Mesenchymal stem cell (in vitro differentiated cells and primary cell): ENCODE measurements around the gene PSPN.
"Not testable (repeated sequence)": the region's sequence is repeated elsewhere in the genome, so short reads cannot be mapped to it uniquely, and the experiment has no call there.

Source experiments
- DNase-seq: peaks from one replicate; pipeline ENCODE4 v3.0.0-alpha.2; 2013
- H2AFZ ChIP-seq: one replicate; pipeline ENCODE4 v1.6.1; 2013; ENCODE audit warnings: low read depth, mild to moderate bottlenecking, control low read depth, inconsistent platforms, low read length, moderate library complexity
- H2AK5ac ChIP-seq: 2 replicates; pipeline ENCODE4 v1.6.1; 2013; ENCODE audit warnings: low read length, moderate library complexity, mild to moderate bottlenecking, inconsistent platforms; ENCODE audit not compliant: severe bottlenecking
- H2BK120ac ChIP-seq: one replicate; pipeline ENCODE4 v1.6.1; 2013; ENCODE audit warnings: low read depth, mild to moderate bottlenecking, inconsistent platforms, low read length, moderate library complexity
- H2BK12ac ChIP-seq, 2 experiments: one replicate each; pipeline ENCODE4 v1.6.1; 2013; ENCODE audit warnings: inconsistent platforms in 2 of 2, low read length in 2 of 2, mild to moderate bottlenecking in 2 of 2, moderate library complexity in 2 of 2, control low read depth in 1 of 2
- H2BK15ac ChIP-seq: one replicate; pipeline ENCODE4 v1.6.1; 2013; ENCODE audit warnings: mild to moderate bottlenecking, low read depth, inconsistent platforms; ENCODE audit not compliant: poor library complexity, severe bottlenecking
- H2BK5ac ChIP-seq: 2 replicates; pipeline ENCODE4 v1.6.1; 2013; ENCODE audit warnings: low read depth, mild to moderate bottlenecking, low read length, control low read depth, inconsistent platforms; ENCODE audit not compliant: poor library complexity, severe bottlenecking
- H3K14ac ChIP-seq, 2 experiments: one replicate each; pipeline ENCODE4 v1.6.1; 2013; ENCODE audit warnings: inconsistent platforms in 2 of 2, low read length in 2 of 2, control low read depth in 1 of 2, mild to moderate bottlenecking in 1 of 2, moderate library complexity in 1 of 2
- H3K18ac ChIP-seq, 2 experiments: one replicate each; pipeline ENCODE4 v1.6.1; 2013; ENCODE audit warnings: inconsistent platforms in 2 of 2, low read length in 2 of 2, control low read depth in 1 of 2, low read depth in 1 of 2, mild to moderate bottlenecking in 1 of 2
- H3K23ac ChIP-seq, 2 experiments: one replicate each; pipeline ENCODE4 v1.6.1; 2013; ENCODE audit warnings: inconsistent platforms in 2 of 2, low read length in 2 of 2, mild to moderate bottlenecking in 2 of 2, moderate library complexity in 2 of 2, control low read depth in 1 of 2
- H3K27ac ChIP-seq: 2 replicates; pipeline ENCODE4 v1.5.1; 2013; ENCODE audit warnings: mild to moderate bottlenecking, moderate library complexity, low read length, control low read depth, inconsistent platforms; ENCODE audit not compliant: poor library complexity, severe bottlenecking
- H3K27me3 ChIP-seq, 2 experiments: 2 replicates each; pipeline versions ENCODE4 v1.6.1 to v1.7.0; 2013; ENCODE audit warnings: low read length in 2 of 2, mild to moderate bottlenecking in 2 of 2, moderate library complexity in 2 of 2, control low read depth in 1 of 2, inconsistent platforms in 1 of 2; ENCODE audit not compliant: control insufficient read depth in 1 of 2, insufficient read depth in 1 of 2
- H3K36me3 ChIP-seq, 2 experiments: 2 replicates each; pipeline versions ENCODE4 v1.6.1 to v1.7.0; 2013; ENCODE audit warnings: low read length in 2 of 2, control low read depth in 1 of 2, inconsistent platforms in 1 of 2, low read depth in 1 of 2, mild to moderate bottlenecking in 1 of 2; ENCODE audit not compliant: insufficient read depth in 2 of 2, control insufficient read depth in 1 of 2
- H3K4ac ChIP-seq, 2 experiments: one replicate each; pipeline ENCODE4 v1.6.1; 2013; ENCODE audit warnings: inconsistent platforms in 2 of 2, low read length in 2 of 2, mild to moderate bottlenecking in 2 of 2, moderate library complexity in 2 of 2, control low read depth in 1 of 2, low read depth in 1 of 2
- H3K4me1 ChIP-seq: 2 replicates; pipeline ENCODE4 v1.6.1; 2013; ENCODE audit warnings: low read depth, low read length, control low read depth; ENCODE audit not compliant: control insufficient read depth, insufficient read depth
- H3K4me2 ChIP-seq: 2 replicates; pipeline ENCODE4 v1.6.1; 2013; ENCODE audit warnings: low read length, mild to moderate bottlenecking, inconsistent platforms; ENCODE audit not compliant: poor library complexity, severe bottlenecking
- H3K4me3 ChIP-seq, 2 experiments: 2 replicates each; pipeline versions ENCODE4 v1.5.1 to v1.7.0; 2013; ENCODE audit warnings: low read length in 2 of 2, mild to moderate bottlenecking in 2 of 2, control low read depth in 1 of 2, low read depth in 1 of 2; ENCODE audit not compliant: insufficient read depth in 1 of 2
- H3K79me1 ChIP-seq: replicated peaks from 2 replicates; pipeline ENCODE4 v1.6.1; 2013; ENCODE audit warnings: mild to moderate bottlenecking, control low read depth, low read length, inconsistent platforms; ENCODE audit not compliant: poor library complexity, severe bottlenecking
- H3K9ac ChIP-seq: 2 replicates; pipeline ENCODE4 v1.7.0; 2013; ENCODE audit warnings: mild to moderate bottlenecking, low read length, moderate library complexity
- H3K9me3 ChIP-seq: 2 replicates; pipeline ENCODE4 v1.7.0; 2013; ENCODE audit warnings: mild to moderate bottlenecking, low read length; ENCODE audit not compliant: control insufficient read depth
- H4K8ac ChIP-seq: one replicate; pipeline ENCODE4 v1.6.1; 2013; ENCODE audit warnings: inconsistent platforms, mild to moderate bottlenecking, low read length, moderate library complexity
- H4K91ac ChIP-seq: one replicate; pipeline ENCODE4 v1.6.1; 2013; ENCODE audit warnings: mild to moderate bottlenecking, low read length, inconsistent platforms
- WGBS: methylation state at CpG from one replicate; pipeline ENCODE4 v1.1.7; 2013; ENCODE audit warnings: mixed read lengths; 5-methylcytosine and 5-hydroxymethylcytosine counted together

The PSPN gene

GRCh38 chr19:6352381-6353165 lies 23.2 kb downstream of the PSPN start:
- Histone ChIP-seq H2BK12ac (no peak overlapping the region), H3K4me1 (no peaks in the 10 kb centered on the region), H4K8ac (no peak overlapping the region), H3K4me3 (no peak overlapping the region), H3K14ac (no peak overlapping the region), H3K9me3 (no peaks in the 10 kb centered on the region), H3K23ac (no peak overlapping the region), H2BK5ac (no peak overlapping the region), H3K18ac (no peak overlapping the region), H3K36me3 (no peaks in the 10 kb centered on the region), H3K79me1 (no peaks in the 10 kb centered on the region), H2AFZ (no peak overlapping the region), H2AK5ac (no peak overlapping the region), H3K27ac (no peak overlapping the region), H2BK120ac (no peak overlapping the region), H3K4ac (no peak overlapping the region), H3K4me2 (no peak overlapping the region), H3K27me3 (peaks cover 0 to 6% of the 10 kb centered on the region in 2 experiments), H3K9ac (no peak overlapping the region), H2BK15ac (no peak overlapping the region), H4K91ac (no peak overlapping the region)
- WGBS: 94% methylated on average over 2 of the region's 2 CpGs
- DNase-seq: no peak

DNA sequence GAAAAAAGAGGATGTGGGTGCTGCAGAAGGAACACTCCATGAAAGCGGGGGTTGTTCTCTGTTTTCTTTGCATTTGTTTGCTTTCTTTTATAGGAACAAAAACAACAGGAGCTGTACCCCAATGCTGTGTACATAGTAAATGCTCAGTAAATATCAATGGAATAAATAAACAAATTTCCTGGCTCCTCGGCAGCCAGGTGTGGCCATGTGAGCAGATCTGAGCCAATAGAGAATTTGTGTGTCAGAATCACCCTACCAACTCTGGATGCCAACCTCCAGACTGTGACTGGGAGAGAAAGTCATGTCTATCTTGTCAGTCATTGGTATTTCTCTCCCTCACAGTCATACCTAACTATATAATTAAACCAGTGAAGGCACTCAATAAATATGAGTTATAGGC lies 25.0 kb downstream of the PSPN start:
- Histone ChIP-seq H2AK5ac (no peak overlapping the region), H3K23ac (no peak overlapping the region), H3K27me3 (peaks cover 0 to 6% of the 10 kb centered on the region in 2 experiments), H3K14ac (no peak overlapping the region), H3K79me1 (no peaks in the 10 kb centered on the region), H3K9ac (no peak overlapping the region), H2BK120ac (no peak overlapping the region), H3K36me3 (no peaks in the 10 kb centered on the region), H3K4ac (no peak overlapping the region), H2BK15ac (no peak overlapping the region), H4K91ac (no peak overlapping the region), H3K4me2 (no peak overlapping the region), H2BK5ac (no peak overlapping the region), H3K27ac (no peak overlapping the region), H3K18ac (no peak overlapping the region), H3K4me1 (no peaks in the 10 kb centered on the region), H2AFZ (no peak overlapping the region), H3K4me3 (no peak overlapping the region), H2BK12ac (no peak overlapping the region), H3K9me3 (no peaks in the 10 kb centered on the region), H4K8ac (no peak overlapping the region)
- 100% methylated on average over 2 of the region's 2 CpGs for WGBS
- DNase-seq: no peak

DNA sequence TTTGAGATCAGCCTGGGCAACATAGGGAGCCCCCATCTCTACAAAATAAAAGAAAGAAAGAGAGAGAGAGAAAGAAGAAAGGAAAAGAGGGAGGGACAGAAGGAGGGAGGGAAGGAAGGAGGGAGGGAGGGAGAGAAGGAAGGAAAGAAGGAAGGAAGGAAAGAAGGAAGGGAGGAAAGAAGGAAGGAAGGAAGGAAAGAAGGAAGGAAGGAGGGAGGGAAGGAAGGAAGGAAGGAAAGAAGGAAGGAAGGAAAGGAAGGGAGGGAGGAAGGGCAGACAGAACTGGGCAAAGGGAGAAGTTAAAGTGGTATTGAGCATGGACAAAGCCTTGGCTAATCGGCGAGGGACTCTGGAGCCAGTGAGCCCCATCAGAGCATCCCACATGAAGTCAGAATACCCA lies 26.5 kb downstream of the PSPN start:
- H3K14ac ChIP-seq, H2BK12ac ChIP-seq, H3K4ac ChIP-seq, H2BK15ac ChIP-seq, H3K23ac ChIP-seq, H2BK120ac ChIP-seq, H3K4me2 ChIP-seq, H2AFZ ChIP-seq, H2BK5ac ChIP-seq, H3K27me3 ChIP-seq, H3K18ac ChIP-seq, DNase-seq, H2AK5ac ChIP-seq, H4K8ac ChIP-seq, H3K9me3 ChIP-seq, H3K79me1 ChIP-seq, H3K9ac ChIP-seq, H3K4me3 ChIP-seq, H3K27ac ChIP-seq, H3K4me1 ChIP-seq, H4K91ac ChIP-seq, H3K36me3 ChIP-seq: not testable (repeated sequence)
- WGBS: 80% methylated on average over 2 of the region's 2 CpGs

GRCh38 chr19:6343462-6343861 lies 32.3 kb downstream of the PSPN start:
- H3K9ac ChIP-seq: no peak overlapping the region
- H3K36me3 ChIP-seq: no peaks in the 10 kb centered on the region
- no peak overlapping the region for H2BK15ac ChIP-seq
- no peak overlapping the region for H3K4me2 ChIP-seq
- no peak overlapping the region for H4K91ac ChIP-seq
- no peak overlapping the region for H3K14ac ChIP-seq
- no peak overlapping the region for H3K4me3 ChIP-seq
- H3K18ac ChIP-seq: no peak overlapping the region
- H3K9me3 ChIP-seq: no peaks in the 10 kb centered on the region
- no peak overlapping the region for H2BK120ac ChIP-seq
- DNase-seq: no peak
- no peak overlapping the region for H3K4ac ChIP-seq
- H2BK5ac ChIP-seq: no peak overlapping the region
- H3K4me1 ChIP-seq: no peaks in the 10 kb centered on the region
- H2AFZ ChIP-seq: no peak overlapping the region
- no peak overlapping the region for H2BK12ac ChIP-seq
- no peaks in the 10 kb centered on the region for H3K79me1 ChIP-seq
- peaks cover 6 to 10% of the 10 kb centered on the region in 2 experiments for H3K27me3 ChIP-seq
- no peak overlapping the region for H3K27ac ChIP-seq
- no peak overlapping the region for H2AK5ac ChIP-seq
- H3K23ac ChIP-seq: no peak overlapping the region
- WGBS: 45% methylated on average over 1 of the region's 1 CpG
- H4K8ac ChIP-seq: no peak overlapping the region
